Endothelial cell of umbilical vein (primary cell): ENCODE results near the gene EXD3. TPM values are rescaled to one million over a fixed set of nuclear protein-coding genes. Genes with fewer than 3 reads are reported as not detected.

Source experiments
- BruUV-seq: library from RNA; stranded (reverse); fragments of 400-500 nt; replicated peaks from 2 replicates; lab custom pipeline; 2021; lab: Mats Ljungman, UMichigan
- CTCF ChIA-PET: fragments of 300-600, 350-600 bp; sonication (Branson Sonifier 250); formaldehyde crosslinking; loops from one replicate; lab custom pipeline; 2021; ENCODE audit warnings: antibody characterized with exemption, inconsistent platforms; lab: Charles Lee
- POLR2A ChIA-PET: fragments of 300-600, 350-600 bp; sonication (Branson Sonifier 250); formaldehyde crosslinking; loops from one replicate; lab custom pipeline; 2021; ENCODE audit warnings: antibody characterized with exemption, inconsistent platforms; lab: Charles Lee
- DNase-seq: peaks from one replicate; pipeline ENCODE4 v3.0.0-alpha.2; 2011; ENCODE audit warnings: low read depth, low spot score
- FAIRE-seq: peaks from 2 replicates; lab custom pipeline; 2011; peaks lifted over from hg19 to GRCh38; lab: Jason Lieb, UNC
- H2AFZ ChIP-seq: 2 replicates; pipeline ENCODE4 v1.6.0; 2012; ENCODE audit warnings: low read depth, low read length, control low read depth, inconsistent platforms
- H3K27ac ChIP-seq: 2 replicates; pipeline ENCODE4 v1.5.1; 2011; ENCODE audit warnings: low read depth, mild to moderate bottlenecking, control low read depth, low read length, moderate library complexity; ENCODE audit not compliant: insufficient read depth
- H3K27me3 ChIP-seq, 2 experiments: 2 replicates each; pipeline versions ENCODE4 v1.6.0 to v1.6.1; 2011; ENCODE audit warnings: low read length in 2 of 2, mixed read lengths in 1 of 2; ENCODE audit not compliant: control insufficient read depth in 2 of 2, insufficient read depth in 2 of 2
- H3K36me3 ChIP-seq, 2 experiments: 2 replicates in 1 of 2; 3 replicates in 1 of 2; pipeline ENCODE4 v1.5.1; 2011; ENCODE audit warnings: low read length in 2 of 2, mild to moderate bottlenecking in 1 of 2, moderate library complexity in 1 of 2; ENCODE audit not compliant: control insufficient read depth in 2 of 2, insufficient read depth in 2 of 2; ENCODE audit errors: extremely low read depth in 1 of 2
- H3K4me1 ChIP-seq: 3 replicates; pipeline ENCODE4 v1.5.1; 2011; ENCODE audit warnings: mild to moderate bottlenecking, low read length; ENCODE audit not compliant: control insufficient read depth, insufficient read depth; ENCODE audit errors: extremely low read depth
- H3K4me2 ChIP-seq: 2 replicates; pipeline ENCODE4 v1.6.1; 2011; ENCODE audit warnings: low read length, control low read depth, mixed read lengths; ENCODE audit not compliant: insufficient read depth
- H3K4me3 ChIP-seq, 3 experiments: fragments of 200-600 bp in 1 of 3; sonication (generic), shearing (Covaris generic) in 1 of 3; replicated peaks in 1 of 3; 2 replicates each; pipeline ENCODE4 v1.5.1; 2011 to 2016; ENCODE audit warnings: control low read depth in 3 of 3, low read length in 3 of 3, mild to moderate bottlenecking in 2 of 3, inconsistent platforms in 1 of 3, low read depth in 1 of 3, moderate library complexity in 1 of 3; ENCODE audit not compliant: insufficient read depth in 1 of 3
- H3K79me2 ChIP-seq: 2 replicates; pipeline ENCODE4 v1.6.0; 2012; ENCODE audit warnings: low read length, inconsistent platforms; ENCODE audit not compliant: control insufficient read depth, insufficient read depth
- H3K9ac ChIP-seq: replicated peaks from 2 replicates; pipeline ENCODE3; 2011; ENCODE audit warnings: low read length, control low read depth; ENCODE audit not compliant: insufficient read depth; ENCODE audit errors: extremely low read depth
- H3K9me1 ChIP-seq: replicated peaks from 3 replicates; pipeline ENCODE4 v1.6.0; 2011; ENCODE audit warnings: mild to moderate bottlenecking, low read length; ENCODE audit not compliant: control insufficient read depth, insufficient read depth; ENCODE audit errors: extremely low read depth
- H3K9me3 ChIP-seq: replicated peaks from 2 replicates; pipeline ENCODE4 v1.5.1; 2012; ENCODE audit warnings: low read length, inconsistent platforms; ENCODE audit not compliant: control insufficient read depth, insufficient read depth
- H4K20me1 ChIP-seq: replicated peaks from 2 replicates; pipeline ENCODE3; 2011; ENCODE audit warnings: mild to moderate bottlenecking, low read length; ENCODE audit not compliant: control insufficient read depth, insufficient read depth; ENCODE audit errors: extremely low read depth
- EZH2 ChIP-seq: IDR thresholded peaks from 2 replicates; pipeline ENCODE4 v1.6.1; 2012; ENCODE audit warnings: borderline replicate concordance, low read depth, mild to moderate bottlenecking, moderate library complexity, low read length, inconsistent platforms; ENCODE audit not compliant: severe bottlenecking
- FOS ChIP-seq: IDR thresholded peaks from 2 replicates; pipeline ENCODE4 v1.6.1; 2011; ENCODE audit warnings: mild to moderate bottlenecking, low read length, moderate library complexity, borderline replicate concordance; ENCODE audit not compliant: insufficient read depth
- GATA2 ChIP-seq: IDR thresholded peaks from 2 replicates; pipeline ENCODE4 v1.7.0; 2011; ENCODE audit warnings: low read depth, mild to moderate bottlenecking, moderate library complexity, mixed read lengths, low read length; ENCODE audit not compliant: insufficient read length, insufficient read depth
- JUN ChIP-seq: IDR thresholded peaks from 2 replicates; pipeline ENCODE4 v1.6.1; 2011; ENCODE audit warnings: borderline replicate concordance, low read depth; ENCODE audit not compliant: insufficient read length, insufficient read depth
- MYC ChIP-seq: IDR thresholded peaks from one replicate; pipeline ENCODE4 v1.6.1; 2011; ENCODE audit warnings: mild to moderate bottlenecking, low read depth, low read length
- POLR2AphosphoS5 ChIP-seq: IDR thresholded peaks from 2 replicates; pipeline ENCODE4 v1.6.1; 2012; ENCODE audit warnings: low read depth, mild to moderate bottlenecking, control low read depth, low read length, moderate library complexity; ENCODE audit not compliant: insufficient read depth
- dilution Hi-C: fragments of 300-500 bp; cut with MboI; formaldehyde crosslinking; loops from one replicate; pipeline ENCODE4 v1.15.0; 2019; ENCODE audit warnings: low sequenced_read_pairs; ENCODE audit not compliant: extremely low pct_ligation_motif_present
- intact Hi-C: fragments of 100-400 bp; cut with micrococcal nuclease; formaldehyde crosslinking; loops from one replicate; pipeline ENCODE4 v1.10.0; 2022
- polyA plus RNA-seq, 4 experiments: library from polyadenylated mRNA; depleted of rRNA in 3 of 4; stranded (reverse) in 3 of 4; unstranded in 1 of 4; fragments of >200 nt; gene quantifications; 2 replicates each; pipeline versions ENCODE4 v1.2.1 to v1.2.3, GENCODE V29; 2011 to 2012; ENCODE audit warnings: missing spikeins in 1 of 4
- total RNA-seq: library from RNA; stranded (reverse); gene quantifications from 2 replicates; pipeline ENCODE4 v1.2.3, GENCODE V29; 2021
- TF ChIP-seq, protein P1 (sequence below): IDR thresholded peaks from 2 replicates; pipeline ENCODE4 v1.6.1; 2011; ENCODE audit not compliant: insufficient read depth, insufficient read length
- TF ChIP-seq, protein P2 (sequence below), 2 donors: IDR thresholded peaks; 1 replicate in 1 of 2; 2 replicates in 1 of 2; pipeline ENCODE4 v1.5.1; 2011; ENCODE audit warnings: low read length in 2 of 2, mild to moderate bottlenecking in 2 of 2, moderate library complexity in 2 of 2, control low read depth in 1 of 2, inconsistent platforms in 1 of 2, low read depth in 1 of 2; ENCODE audit not compliant: insufficient read depth in 1 of 2; ENCODE audit errors: extremely low read depth in 1 of 2

The EXD3 gene
- total and polyA plus RNA-seq, 2 donors (not counting 3 experiments of a cell fraction or from before 2014, with no cell fraction given) = 17.7 to 30.3 TPM

DNA sequence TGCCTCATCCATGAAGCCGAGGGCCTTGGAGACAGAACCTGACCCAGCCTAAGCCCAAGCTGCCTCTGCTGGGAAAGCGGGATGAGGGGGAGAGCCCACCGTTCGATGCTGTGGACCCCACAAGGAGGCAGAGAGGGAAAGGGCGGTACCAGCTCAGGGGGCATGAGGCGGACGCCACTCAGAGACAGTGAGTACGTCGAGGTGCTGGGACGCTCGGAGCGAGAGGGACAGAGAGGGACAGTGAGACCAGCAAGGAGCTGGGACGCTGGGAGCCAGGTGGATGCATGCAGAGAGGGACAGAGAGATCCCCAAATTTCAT lies 33.6 kb downstream of the EXD3 start:
- no peaks in the 10 kb centered on the region for H3K9me1 ChIP-seq
- no TSS peak for BruUV-seq
- H3K4me3 ChIP-seq = no peak overlapping the region
- H4K20me1 ChIP-seq = no peaks in the 10 kb centered on the region
- dilution Hi-C loops = no loop called here
- H3K79me2 ChIP-seq = no peaks in the 10 kb centered on the region
- TF ChIP-seq, protein P1, sequence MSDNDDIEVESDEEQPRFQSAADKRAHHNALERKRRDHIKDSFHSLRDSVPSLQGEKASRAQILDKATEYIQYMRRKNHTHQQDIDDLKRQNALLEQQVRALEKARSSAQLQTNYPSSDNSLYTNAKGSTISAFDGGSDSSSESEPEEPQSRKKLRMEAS = no peak
- TF ChIP-seq EZH2 (no peak), FOS (no peak), GATA2 (no peak), JUN (no peak), MYC (no peak), POLR2AphosphoS5 (no peak)
- TF ChIP-seq, protein P2, sequence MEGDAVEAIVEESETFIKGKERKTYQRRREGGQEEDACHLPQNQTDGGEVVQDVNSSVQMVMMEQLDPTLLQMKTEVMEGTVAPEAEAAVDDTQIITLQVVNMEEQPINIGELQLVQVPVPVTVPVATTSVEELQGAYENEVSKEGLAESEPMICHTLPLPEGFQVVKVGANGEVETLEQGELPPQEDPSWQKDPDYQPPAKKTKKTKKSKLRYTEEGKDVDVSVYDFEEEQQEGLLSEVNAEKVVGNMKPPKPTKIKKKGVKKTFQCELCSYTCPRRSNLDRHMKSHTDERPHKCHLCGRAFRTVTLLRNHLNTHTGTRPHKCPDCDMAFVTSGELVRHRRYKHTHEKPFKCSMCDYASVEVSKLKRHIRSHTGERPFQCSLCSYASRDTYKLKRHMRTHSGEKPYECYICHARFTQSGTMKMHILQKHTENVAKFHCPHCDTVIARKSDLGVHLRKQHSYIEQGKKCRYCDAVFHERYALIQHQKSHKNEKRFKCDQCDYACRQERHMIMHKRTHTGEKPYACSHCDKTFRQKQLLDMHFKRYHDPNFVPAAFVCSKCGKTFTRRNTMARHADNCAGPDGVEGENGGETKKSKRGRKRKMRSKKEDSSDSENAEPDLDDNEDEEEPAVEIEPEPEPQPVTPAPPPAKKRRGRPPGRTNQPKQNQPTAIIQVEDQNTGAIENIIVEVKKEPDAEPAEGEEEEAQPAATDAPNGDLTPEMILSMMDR (IDR thresholded peaks at IDR 0.05; ENCODE audit: extremely low read depth in 1 of 2, insufficient read depth in 1 of 2, low read depth in 1 of 2, low read length in 2 of 2) = no peak
- ChIA-PET POLR2A (no interaction called here), CTCF (no interaction called here)
- peaks cover 13% of the 10 kb centered on the region for H3K4me1 ChIP-seq
- H3K27ac ChIP-seq = no peak overlapping the region
- DNase-seq (no peak), FAIRE-seq (no peak)
- no peaks in the 10 kb centered on the region for H3K9me3 ChIP-seq
- peaks cover 0 to 2% of the 10 kb centered on the region in 2 experiments for H3K36me3 ChIP-seq
- intact Hi-C loops = loop anchor here (5.0 kb wide), 1 partner anchor 37 kb away; no protein-coding TSS in a partner anchor
- no peaks in the 10 kb centered on the region for H3K27me3 ChIP-seq
- no peak overlapping the region for H3K9ac ChIP-seq
- H2AFZ ChIP-seq = no peak overlapping the region
- H3K4me2 ChIP-seq = no peak overlapping the region
